Neural cell (in vitro differentiated cells): ENCODE results near the gene USP11.

Experiments
- EZH2 ChIP-seq: fragments of 200-600, 300-800 bp; shearing (Covaris generic), sonication (generic); IDR thresholded peaks from 2 replicates; pipeline ENCODE4 v1.6.1; 2014; ENCODE audit warnings: antibody characterized with exemption, low read length, borderline replicate concordance, mild to moderate bottlenecking; ENCODE audit not compliant: insufficient read depth, poor library complexity, severe bottlenecking
- POLR2AphosphoS5 ChIP-seq: IDR thresholded peaks from 2 replicates; pipeline ENCODE4 v1.6.1; 2012
- TF ChIP-seq, protein P1 (sequence below): IDR thresholded peaks from 2 replicates; pipeline ENCODE4 v1.6.1; 2012; ENCODE audit warnings: borderline replicate concordance
- TF ChIP-seq, protein P2 (sequence below): fragments of 450-650 bp; IDR thresholded peaks from 2 replicates; pipeline ENCODE4 v1.5.1; 2014; ENCODE audit warnings: antibody characterized with exemption, mild to moderate bottlenecking, moderate library complexity; ENCODE audit not compliant: poor library complexity, severe bottlenecking

GRCh38 chrX:47234583-47234982 lies 1.8 kb downstream of the USP11 start:
- TF ChIP-seq, protein P1, sequence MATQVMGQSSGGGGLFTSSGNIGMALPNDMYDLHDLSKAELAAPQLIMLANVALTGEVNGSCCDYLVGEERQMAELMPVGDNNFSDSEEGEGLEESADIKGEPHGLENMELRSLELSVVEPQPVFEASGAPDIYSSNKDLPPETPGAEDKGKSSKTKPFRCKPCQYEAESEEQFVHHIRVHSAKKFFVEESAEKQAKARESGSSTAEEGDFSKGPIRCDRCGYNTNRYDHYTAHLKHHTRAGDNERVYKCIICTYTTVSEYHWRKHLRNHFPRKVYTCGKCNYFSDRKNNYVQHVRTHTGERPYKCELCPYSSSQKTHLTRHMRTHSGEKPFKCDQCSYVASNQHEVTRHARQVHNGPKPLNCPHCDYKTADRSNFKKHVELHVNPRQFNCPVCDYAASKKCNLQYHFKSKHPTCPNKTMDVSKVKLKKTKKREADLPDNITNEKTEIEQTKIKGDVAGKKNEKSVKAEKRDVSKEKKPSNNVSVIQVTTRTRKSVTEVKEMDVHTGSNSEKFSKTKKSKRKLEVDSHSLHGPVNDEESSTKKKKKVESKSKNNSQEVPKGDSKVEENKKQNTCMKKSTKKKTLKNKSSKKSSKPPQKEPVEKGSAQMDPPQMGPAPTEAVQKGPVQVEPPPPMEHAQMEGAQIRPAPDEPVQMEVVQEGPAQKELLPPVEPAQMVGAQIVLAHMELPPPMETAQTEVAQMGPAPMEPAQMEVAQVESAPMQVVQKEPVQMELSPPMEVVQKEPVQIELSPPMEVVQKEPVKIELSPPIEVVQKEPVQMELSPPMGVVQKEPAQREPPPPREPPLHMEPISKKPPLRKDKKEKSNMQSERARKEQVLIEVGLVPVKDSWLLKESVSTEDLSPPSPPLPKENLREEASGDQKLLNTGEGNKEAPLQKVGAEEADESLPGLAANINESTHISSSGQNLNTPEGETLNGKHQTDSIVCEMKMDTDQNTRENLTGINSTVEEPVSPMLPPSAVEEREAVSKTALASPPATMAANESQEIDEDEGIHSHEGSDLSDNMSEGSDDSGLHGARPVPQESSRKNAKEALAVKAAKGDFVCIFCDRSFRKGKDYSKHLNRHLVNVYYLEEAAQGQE, result no peak
- TF ChIP-seq, protein P2, sequence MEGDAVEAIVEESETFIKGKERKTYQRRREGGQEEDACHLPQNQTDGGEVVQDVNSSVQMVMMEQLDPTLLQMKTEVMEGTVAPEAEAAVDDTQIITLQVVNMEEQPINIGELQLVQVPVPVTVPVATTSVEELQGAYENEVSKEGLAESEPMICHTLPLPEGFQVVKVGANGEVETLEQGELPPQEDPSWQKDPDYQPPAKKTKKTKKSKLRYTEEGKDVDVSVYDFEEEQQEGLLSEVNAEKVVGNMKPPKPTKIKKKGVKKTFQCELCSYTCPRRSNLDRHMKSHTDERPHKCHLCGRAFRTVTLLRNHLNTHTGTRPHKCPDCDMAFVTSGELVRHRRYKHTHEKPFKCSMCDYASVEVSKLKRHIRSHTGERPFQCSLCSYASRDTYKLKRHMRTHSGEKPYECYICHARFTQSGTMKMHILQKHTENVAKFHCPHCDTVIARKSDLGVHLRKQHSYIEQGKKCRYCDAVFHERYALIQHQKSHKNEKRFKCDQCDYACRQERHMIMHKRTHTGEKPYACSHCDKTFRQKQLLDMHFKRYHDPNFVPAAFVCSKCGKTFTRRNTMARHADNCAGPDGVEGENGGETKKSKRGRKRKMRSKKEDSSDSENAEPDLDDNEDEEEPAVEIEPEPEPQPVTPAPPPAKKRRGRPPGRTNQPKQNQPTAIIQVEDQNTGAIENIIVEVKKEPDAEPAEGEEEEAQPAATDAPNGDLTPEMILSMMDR, result no peak
- TF ChIP-seq EZH2 (no peak), POLR2AphosphoS5 (no peak)
